ENCODE results near the gene GNG7.

DNA sequence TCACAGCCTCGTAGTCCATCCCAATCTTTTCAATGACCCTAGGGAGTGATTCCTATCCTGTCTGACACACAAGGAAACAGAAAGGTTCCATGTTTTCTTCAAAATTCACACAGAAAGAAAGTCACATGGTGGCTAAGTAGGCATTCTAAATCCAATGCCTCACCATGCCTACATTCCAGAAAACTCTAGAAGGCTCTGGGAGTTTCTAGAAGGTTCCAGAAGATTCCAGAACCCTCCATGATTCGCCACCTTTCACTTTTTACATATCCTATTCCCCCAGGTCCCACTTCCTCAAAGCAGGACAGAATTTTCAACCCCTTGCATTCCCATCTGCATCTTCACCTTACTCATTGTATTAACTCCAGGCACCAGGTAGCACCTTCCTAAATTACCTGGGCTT is 23.1 kb downstream of the GNG7 start:
- TF ChIP-seq, protein P1, sequence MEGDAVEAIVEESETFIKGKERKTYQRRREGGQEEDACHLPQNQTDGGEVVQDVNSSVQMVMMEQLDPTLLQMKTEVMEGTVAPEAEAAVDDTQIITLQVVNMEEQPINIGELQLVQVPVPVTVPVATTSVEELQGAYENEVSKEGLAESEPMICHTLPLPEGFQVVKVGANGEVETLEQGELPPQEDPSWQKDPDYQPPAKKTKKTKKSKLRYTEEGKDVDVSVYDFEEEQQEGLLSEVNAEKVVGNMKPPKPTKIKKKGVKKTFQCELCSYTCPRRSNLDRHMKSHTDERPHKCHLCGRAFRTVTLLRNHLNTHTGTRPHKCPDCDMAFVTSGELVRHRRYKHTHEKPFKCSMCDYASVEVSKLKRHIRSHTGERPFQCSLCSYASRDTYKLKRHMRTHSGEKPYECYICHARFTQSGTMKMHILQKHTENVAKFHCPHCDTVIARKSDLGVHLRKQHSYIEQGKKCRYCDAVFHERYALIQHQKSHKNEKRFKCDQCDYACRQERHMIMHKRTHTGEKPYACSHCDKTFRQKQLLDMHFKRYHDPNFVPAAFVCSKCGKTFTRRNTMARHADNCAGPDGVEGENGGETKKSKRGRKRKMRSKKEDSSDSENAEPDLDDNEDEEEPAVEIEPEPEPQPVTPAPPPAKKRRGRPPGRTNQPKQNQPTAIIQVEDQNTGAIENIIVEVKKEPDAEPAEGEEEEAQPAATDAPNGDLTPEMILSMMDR (conservative IDR thresholded peaks at IDR 0.05; ENCODE audit: low read depth, low read length): no peak
- no peak for TF ChIP-seq EZH2phosphoT487 (IDR thresholded peaks at IDR 0.05; ENCODE audit: borderline replicate concordance, low read length)
- no peak for TF ChIP-seq EZH2 (IDR thresholded peaks at IDR 0.05; ENCODE audit: low read length, unreplicated experiment)
